Activated T-cell treated with anti-CD3 and anti-CD28 coated beads, Interleukin-2, amount 50 U/mL, for 72 hours (primary cell): ENCODE measurements around the gene SDHAF1. TPM values are rescaled to one million over a fixed set of nuclear protein-coding genes. Genes with fewer than 3 reads are reported as not detected.
A peak's percentile ranks its signal among the peaks of the same experiment; 100 is the strongest.
"Not testable (repeated sequence)": the region's sequence is repeated elsewhere in the genome, so short reads cannot be mapped to it uniquely, and the experiment has no call there.

Source experiments
- ATAC-seq, 2 donors: fragments of 150-1000 bp; cut with Tn5 transposase; replicated peaks in 1 of 2; 2 replicates each; pipeline ENCODE4 v1.10.0; 2021; ENCODE audit warnings: moderate library complexity in 2 of 2, mild to moderate bottlenecking in 1 of 2
- DNase-seq, 2 donors: peaks; one replicate each; pipeline ENCODE4 v3.0.0; 2021 to 2022; ENCODE audit warnings: mixed read lengths in 1 of 2
- H3K27ac Mint-ChIP-seq: one replicate; pipeline ENCODE4 v1.8.0; 2022; ENCODE audit warnings: mild to moderate bottlenecking, moderate library complexity, mixed read lengths
- H3K27me3 Mint-ChIP-seq: one replicate; pipeline ENCODE4 v1.8.0; 2022; ENCODE audit warnings: low read depth, mixed read lengths
- H3K36me3 Mint-ChIP-seq, 2 donors: one replicate each; pipeline ENCODE4 v1.8.0; 2022; ENCODE audit warnings: mixed read lengths in 2 of 2, mild to moderate bottlenecking in 1 of 2; ENCODE audit not compliant: insufficient read depth in 2 of 2
- H3K4me1 Mint-ChIP-seq: one replicate; pipeline ENCODE4 v1.8.0; 2022; ENCODE audit warnings: low read depth, mixed read lengths
- H3K4me3 Mint-ChIP-seq, 2 donors: one replicate each; pipeline ENCODE4 v1.8.0; 2022; ENCODE audit warnings: mild to moderate bottlenecking in 2 of 2, mixed read lengths in 2 of 2, moderate library complexity in 2 of 2
- H3K9me3 Mint-ChIP-seq, 2 donors: one replicate each; pipeline ENCODE4 v1.8.0; 2022; ENCODE audit warnings: mixed read lengths in 2 of 2
- total RNA-seq, 2 donors: library from RNA; stranded (reverse); gene quantifications; one replicate each; pipeline ENCODE4 v1.2.3, GENCODE V29; 2022

SDHAF1 gene
- total RNA-seq, 2 donors from 2014 or later: 24.0 to 24.2 TPM

DNA sequence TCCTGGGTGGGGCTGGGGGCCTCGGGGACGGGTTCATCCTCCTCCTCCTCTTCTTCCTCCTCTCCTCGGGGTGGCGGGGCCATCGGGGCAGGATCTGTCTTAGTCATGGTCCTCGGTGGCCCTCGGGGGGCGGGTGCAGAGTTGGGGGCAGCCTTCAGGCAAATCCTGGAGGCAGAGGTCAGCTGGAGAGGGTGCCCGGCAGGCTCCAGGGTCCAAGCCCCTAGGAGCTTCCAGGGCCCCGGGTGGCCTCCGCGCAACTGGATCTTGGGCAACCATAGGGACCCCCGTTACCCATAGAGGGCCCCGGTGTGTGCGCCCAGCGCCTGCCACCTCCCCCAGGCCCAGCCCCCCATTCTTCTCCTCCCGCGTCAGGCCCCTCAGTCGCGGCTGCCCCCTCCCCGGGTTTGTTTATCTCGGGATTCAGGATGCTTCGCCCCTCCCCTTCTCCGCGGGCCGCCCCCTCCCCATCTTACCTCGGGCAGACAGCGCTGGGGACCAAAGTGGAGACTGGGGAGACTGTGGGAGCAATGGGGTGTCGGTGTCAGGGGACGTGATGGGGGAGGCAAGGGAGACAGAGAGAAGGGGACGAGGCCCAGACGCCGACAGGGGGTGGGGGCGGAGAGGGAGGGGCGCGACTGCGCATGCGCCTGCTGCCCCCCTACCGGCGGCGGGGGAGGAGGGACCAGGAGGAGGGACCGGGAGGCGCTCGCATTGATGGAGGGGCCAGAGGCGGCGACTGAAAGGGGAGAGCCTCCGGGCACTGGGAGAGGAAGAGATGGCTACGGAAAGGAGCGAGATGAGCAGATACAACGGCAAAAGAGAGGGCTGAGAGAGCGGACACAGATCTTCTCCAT, 37.5 kb downstream of the SDHAF1 start, which contains the start of gene CLIP3:
TSS of gene CLIP3 (minus strand) at position 623 of the 854 bp plus-strand sequence. CDS start at position 107, 516 bp downstream.
- peaks cover 4 to 7% of the 10 kb centered on the region in 2 donors for H3K36me3 Mint-ChIP-seq
- peak within 1 kb of the TSS; percentile 61 to 68 for H3K4me3 Mint-ChIP-seq
- ATAC-seq (peak; percentile 40 to 64), DNase-seq (peak; percentile 43 to 50)
- no peaks in the 10 kb centered on the region for H3K9me3 Mint-ChIP-seq
- no peak within 1 kb of the TSS for H3K27ac Mint-ChIP-seq
- H3K27me3 Mint-ChIP-seq: no peaks in the 10 kb centered on the region
- H3K4me1 Mint-ChIP-seq: peaks cover 30% of the 10 kb centered on the region

DNA sequence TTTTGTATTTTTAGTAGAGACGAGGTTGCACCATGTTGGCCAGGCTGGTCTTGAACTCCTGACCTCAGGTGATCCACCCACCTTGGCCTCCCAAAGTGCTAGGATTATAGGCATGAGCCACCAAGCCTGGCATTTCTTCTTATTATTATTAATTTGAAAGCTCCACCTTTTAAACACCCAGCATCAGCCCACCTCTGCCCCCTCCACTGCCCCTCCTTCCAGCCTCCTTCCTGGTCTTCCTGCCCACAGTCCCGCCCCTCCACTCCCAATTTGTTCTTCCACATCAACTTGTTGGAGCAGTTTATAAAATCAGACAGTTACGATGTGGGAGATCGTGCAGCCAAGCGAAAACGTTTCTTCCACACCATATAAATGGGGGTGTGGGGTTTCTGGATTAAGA, 45.5 kb downstream of the SDHAF1 start:
- Mint-ChIP-seq H3K36me3 (peaks cover 0 to 2% of the 10 kb centered on the region in 2 donors), H3K4me3 (no peak overlapping the region), H3K4me1 (peaks cover 15% of the 10 kb centered on the region), H3K9me3 (no peaks in the 10 kb centered on the region), H3K27me3 (no peaks in the 10 kb centered on the region), H3K27ac (no peak overlapping the region)
- DNase-seq (no peak), ATAC-seq (no peak)

DNA sequence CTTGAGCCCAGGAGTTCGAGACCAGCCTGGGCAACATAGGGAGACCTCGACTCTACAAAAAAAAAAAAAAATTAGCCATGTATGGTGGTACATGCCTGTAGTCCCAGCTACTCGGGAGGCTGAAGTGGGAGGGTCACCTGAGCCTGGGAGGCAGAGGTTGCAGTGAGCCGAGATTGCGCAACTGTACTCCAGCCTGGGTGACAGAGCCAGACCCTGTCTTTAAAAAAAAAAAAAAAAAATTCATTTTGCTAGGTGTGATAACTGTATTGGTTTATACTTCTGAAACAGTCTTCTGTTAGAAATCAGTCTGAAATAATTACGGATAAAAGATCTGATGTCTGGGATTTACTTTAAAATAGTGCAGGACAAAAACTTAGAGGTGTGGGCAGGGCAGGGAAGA, 46.1 kb downstream of the SDHAF1 start:
- not testable (repeated sequence) for H3K27ac Mint-ChIP-seq, H3K4me1 Mint-ChIP-seq, H3K9me3 Mint-ChIP-seq, H3K4me3 Mint-ChIP-seq, H3K36me3 Mint-ChIP-seq, DNase-seq, ATAC-seq, H3K27me3 Mint-ChIP-seq

DNA sequence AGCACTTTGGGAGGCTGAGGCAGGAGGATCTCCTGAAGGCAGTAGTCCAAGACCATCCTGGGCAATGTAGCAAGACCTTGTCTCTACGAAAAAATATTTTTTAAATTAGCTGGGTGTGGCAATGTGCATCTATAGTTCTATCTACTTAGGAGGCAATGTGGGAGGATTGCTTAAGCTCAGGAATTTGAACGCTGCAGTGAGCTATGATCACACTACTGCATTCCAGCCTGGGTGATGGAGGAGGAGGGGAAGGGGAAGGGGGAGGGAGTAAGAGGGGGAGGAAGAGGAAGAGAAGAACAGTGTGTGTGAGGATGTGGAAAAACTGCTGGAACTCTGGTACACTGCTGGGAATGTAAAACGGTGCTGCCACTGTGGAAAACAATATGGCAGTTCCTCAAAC, 46.8 kb downstream of the SDHAF1 start:
- no peak for DNase-seq
- Mint-ChIP-seq H3K27ac (no peak overlapping the region), H3K36me3 (no peaks in the 10 kb centered on the region), H3K4me3 (no peak overlapping the region), H3K4me1 (peaks cover 6% of the 10 kb centered on the region), H3K9me3 (no peaks in the 10 kb centered on the region), H3K27me3 (no peaks in the 10 kb centered on the region)
- ATAC-seq: no peak

DNA sequence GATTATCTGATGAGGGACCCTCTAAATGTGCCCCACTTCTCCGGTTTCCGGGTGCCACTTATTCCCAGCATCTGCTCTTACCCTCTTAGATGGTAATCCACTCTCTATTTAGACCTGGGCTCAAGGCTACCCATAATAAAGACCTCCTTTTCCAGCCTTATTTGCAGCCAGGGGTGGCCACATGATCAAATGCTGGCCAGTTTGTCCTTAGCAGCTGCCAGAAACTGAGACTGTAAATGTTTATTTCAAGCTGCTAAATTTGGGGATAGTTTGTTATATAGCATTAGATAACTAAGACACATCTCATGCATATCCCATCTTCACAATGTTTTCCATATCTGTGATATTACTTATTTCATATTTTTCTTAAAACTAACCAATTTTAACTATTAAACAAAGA, 49.0 kb downstream of the SDHAF1 start:
- H3K4me1 Mint-ChIP-seq: no peaks in the 10 kb centered on the region
- no peaks in the 10 kb centered on the region for H3K36me3 Mint-ChIP-seq
- DNase-seq (no peak), ATAC-seq (no peak)
- no peaks in the 10 kb centered on the region for H3K9me3 Mint-ChIP-seq
- H3K27me3 Mint-ChIP-seq: no peaks in the 10 kb centered on the region
- H3K4me3 Mint-ChIP-seq: no peak overlapping the region
- H3K27ac Mint-ChIP-seq: no peak overlapping the region

Other genes with a start within 250 kb of the SDHAF1 start
- gene U2AF1L4, start 249.8 kb upstream of the SDHAF1 start, total RNA-seq: 10 to 100 TPM; 71.0 to 83.6 TPM
- gene PSENEN, start 249.5 kb upstream of the SDHAF1 start, total RNA-seq: 10 to 100 TPM; 50.7 to 53.7 TPM
- 10 to 100 TPM; 11.4 to 14.3 TPM for gene LIN37, start 246.6 kb upstream of the SDHAF1 start, total RNA-seq
- gene HSPB6, start 238.2 kb upstream of the SDHAF1 start, total RNA-seq: 1 to 10 TPM; 1.4 to 2.4 TPM
- 10 to 100 TPM; 38.9 to 47.8 TPM for gene PROSER3, start 237.0 kb upstream of the SDHAF1 start, total RNA-seq
- gene ARHGAP33, start 219.6 kb upstream of the SDHAF1 start, total RNA-seq: 10 to 100 TPM; 66.8 to 86.0 TPM
- not detected for gene PRODH2, start 182.3 kb upstream of the SDHAF1 start, total RNA-seq
- gene NPHS1, start 142.7 kb upstream of the SDHAF1 start, total RNA-seq: under 1 TPM; 0.22 to 0.74 TPM
- 1 to 10 TPM; 3.0 to 5.6 TPM for gene KIRREL2, start 138.3 kb upstream of the SDHAF1 start, total RNA-seq
- gene APLP1, start 126.6 kb upstream of the SDHAF1 start, total RNA-seq: 1 to 10 TPM; 2.4 to 7.7 TPM
- gene NFKBID, start 94.6 kb upstream of the SDHAF1 start, total RNA-seq: 10 to 100 TPM; 51.5 to 63.1 TPM
- 10 to 100 TPM; 56.1 to 71.9 TPM for gene HCST, start 92.7 kb upstream of the SDHAF1 start, total RNA-seq
- 1 to 10 TPM in 1 of 2 donors, not detected in 1; 1.3 TPM for gene TYROBP, start 86.9 kb upstream of the SDHAF1 start, total RNA-seq
- gene LRFN3, start 58.8 kb upstream of the SDHAF1 start, total RNA-seq: 1 to 10 TPM; 6.4 to 8.5 TPM
- gene SYNE4, start 13.6 kb downstream of the SDHAF1 start, total RNA-seq: 1 to 10 TPM; 3.3 to 4.8 TPM
- 10 to 100 TPM; 46.8 to 55.9 TPM for gene ALKBH6, start 19.0 kb downstream of the SDHAF1 start, total RNA-seq
- 1 to 10 TPM; 1.0 to 2.7 TPM for gene CLIP3, start 37.7 kb downstream of the SDHAF1 start, total RNA-seq
- 1 to 10 TPM; 1.1 to 1.3 TPM for gene THAP8, start 59.1 kb downstream of the SDHAF1 start, total RNA-seq
- 10 to 100 TPM; 19.8 to 21.6 TPM for gene WDR62, start 59.7 kb downstream of the SDHAF1 start, total RNA-seq
- under 1 TPM in 1 of 2 donors, not detected in 1; 0.39 TPM for gene OVOL3, start 116.0 kb downstream of the SDHAF1 start, total RNA-seq
- gene POLR2I, start 119.7 kb downstream of the SDHAF1 start, total RNA-seq: 10 to 100 TPM; 38.6 to 55.0 TPM
- gene TBCB, start 120.3 kb downstream of the SDHAF1 start, total RNA-seq: 10 to 100 TPM; 86.2 to 86.8 TPM
- 100 to 1,000 TPM; 361 to 382 TPM for gene CAPNS1, start 144.9 kb downstream of the SDHAF1 start, total RNA-seq
- not detected for gene COX7A1, start 157.3 kb downstream of the SDHAF1 start, total RNA-seq
- gene ZNF565, start 219.5 kb downstream of the SDHAF1 start, total RNA-seq: 1 to 10 TPM; 3.1 to 3.6 TPM
- gene ZNF146, start 219.9 kb downstream of the SDHAF1 start, total RNA-seq: 100 to 1,000 TPM; 115 to 121 TPM